Caco-2 (cell line): ENCODE results near the gene HORMAD2. TPM values are rescaled to one million over a fixed set of nuclear protein-coding genes. Genes with fewer than 3 reads are reported as not detected.
A peak's percentile ranks its signal among the peaks of the same experiment; 100 is the strongest.

Experiments used
- BruUV-seq: library from RNA; stranded (reverse); fragments of 400-500 nt; replicated peaks from 2 replicates; lab custom pipeline; 2021; lab: Mats Ljungman, UMichigan
- CTCF ChIA-PET: fragments of 300-600 bp; sonication (Branson Sonifier 250); formaldehyde crosslinking; loops from one replicate; lab custom pipeline; 2022; ENCODE audit warnings: antibody characterized with exemption; lab: Charles Lee
- POLR2A ChIA-PET: fragments of 300-600 bp; sonication (Branson Sonifier 250); formaldehyde crosslinking; loops from one replicate; lab custom pipeline; 2022; ENCODE audit warnings: antibody characterized with exemption; lab: Charles Lee
- DNase-seq, 2 experiments: peaks; one replicate each; pipeline versions ENCODE4 v3.0.0 to v3.0.0-alpha.2; 2020 to 2022
- H3K27me3 ChIP-seq: replicated peaks from 2 replicates; pipeline ENCODE4 v1.6.0; 2011; ENCODE audit warnings: low read length; ENCODE audit not compliant: control insufficient read depth, insufficient read depth
- H3K36me3 ChIP-seq: 2 replicates; pipeline ENCODE4 v1.5.1; 2011; ENCODE audit warnings: low read length; ENCODE audit not compliant: control insufficient read depth, insufficient read depth
- H3K4me1 ChIP-seq: fragments of 250-450 bp; sonication (Bioruptor Pico); 2 replicates; pipeline ENCODE4 v1.5.1; 2020; ENCODE audit warnings: mild to moderate bottlenecking
- H3K4me3 ChIP-seq: 2 replicates; pipeline ENCODE4 v1.5.1; 2011; ENCODE audit warnings: low read depth, mild to moderate bottlenecking, control low read depth, low read length
- H3K9me3 ChIP-seq: fragments of 250-450 bp; sonication (Bioruptor Pico); 2 replicates; pipeline ENCODE4 v1.5.1; 2020; ENCODE audit warnings: mild to moderate bottlenecking, moderate library complexity
- H3K27ac Mint-ChIP-seq: one replicate; pipeline ENCODE4 v1.8.0; 2022; ENCODE audit warnings: mixed read lengths; ENCODE audit not compliant: unreplicated experiment
- H3K27me3 Mint-ChIP-seq: one replicate; pipeline ENCODE4 v1.8.0; 2022; ENCODE audit warnings: mixed read lengths; ENCODE audit not compliant: insufficient read depth, unreplicated experiment
- H3K36me3 Mint-ChIP-seq: one replicate; pipeline ENCODE4 v1.8.0; 2022; ENCODE audit warnings: mild to moderate bottlenecking, mixed read lengths; ENCODE audit not compliant: insufficient read depth, unreplicated experiment
- H3K4me1 Mint-ChIP-seq: one replicate; pipeline ENCODE4 v1.8.0; 2022; ENCODE audit warnings: low read depth, mixed read lengths; ENCODE audit not compliant: unreplicated experiment
- H3K4me3 Mint-ChIP-seq: one replicate; pipeline ENCODE4 v1.8.0; 2022; ENCODE audit warnings: mild to moderate bottlenecking, moderate library complexity, mixed read lengths; ENCODE audit not compliant: unreplicated experiment
- H3K9me3 Mint-ChIP-seq: one replicate; pipeline ENCODE4 v1.8.0; 2022; ENCODE audit warnings: mixed read lengths; ENCODE audit not compliant: unreplicated experiment
- intact Hi-C: fragments of 100-400 bp; cut with micrococcal nuclease; formaldehyde crosslinking; loops from one replicate; pipeline ENCODE4 v1.10.0; 2022; ENCODE audit not compliant: unreplicated experiment
- total RNA-seq: library from RNA; stranded (reverse); gene quantifications from 2 replicates; pipeline ENCODE4 v1.2.3, GENCODE V29; 2022
- TF ChIP-seq, protein P1 (sequence below), 2 experiments: fragments of 200-600 bp in 1 of 2; IDR thresholded peaks; 1 replicate in 1 of 2; 2 replicates in 1 of 2; pipeline versions ENCODE4 v1.5.1 to v1.8.0; 2011 to 2022; ENCODE audit warnings: antibody characterized with exemption in 1 of 2, control low read depth in 1 of 2, inconsistent platforms in 1 of 2, low read depth in 1 of 2, low read length in 1 of 2, mild to moderate bottlenecking in 1 of 2, moderate library complexity in 1 of 2; ENCODE audit not compliant: insufficient read depth in 1 of 2, severe bottlenecking in 1 of 2, unreplicated experiment in 1 of 2

The HORMAD2 gene
- total RNA-seq, 1 experiment from 2014 or later: 3.1 TPM

DNA sequence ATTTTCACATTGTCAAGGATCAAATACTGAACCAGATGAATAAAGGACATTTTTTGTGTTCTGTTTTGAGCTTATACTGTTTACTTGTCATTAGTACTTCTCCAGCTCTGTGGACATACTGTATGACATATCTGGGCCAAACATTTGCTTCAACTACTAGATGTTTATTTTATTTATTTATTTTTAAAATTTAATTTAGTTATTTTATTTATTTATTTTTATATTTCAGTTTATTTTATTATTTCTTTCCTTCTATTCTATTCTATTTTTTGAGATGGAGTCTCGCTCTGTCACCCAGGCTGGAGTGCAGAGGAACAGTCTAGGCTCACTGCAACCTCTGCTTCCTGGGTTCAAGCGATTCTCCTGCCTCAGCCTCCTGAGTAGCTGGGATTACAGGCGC lies 37.0 kb downstream of the HORMAD2 start:
- ChIA-PET CTCF (no interaction called here), POLR2A (interaction anchor here (0.5 to 0.6 kb wide), 2 partner anchors 49 to 251 kb away, joined by 3 to 4 read pairs; no protein-coding TSS in a partner anchor)
- Mint-ChIP-seq H3K27me3 (no peaks in the 10 kb centered on the region), H3K27ac (no peak overlapping the region), H3K4me3 (no peak overlapping the region), H3K36me3 (no peaks in the 10 kb centered on the region), H3K9me3 (no peaks in the 10 kb centered on the region), H3K4me1 (no peaks in the 10 kb centered on the region)
- H3K9me3 ChIP-seq: no peaks in the 10 kb centered on the region; the same call in 1 of the 2 replicates
- no peaks in the 10 kb centered on the region for H3K27me3 ChIP-seq
- no peaks in the 10 kb centered on the region; the same call in 1 of the 2 replicates for H3K4me1 ChIP-seq
- TF ChIP-seq, protein P1, sequence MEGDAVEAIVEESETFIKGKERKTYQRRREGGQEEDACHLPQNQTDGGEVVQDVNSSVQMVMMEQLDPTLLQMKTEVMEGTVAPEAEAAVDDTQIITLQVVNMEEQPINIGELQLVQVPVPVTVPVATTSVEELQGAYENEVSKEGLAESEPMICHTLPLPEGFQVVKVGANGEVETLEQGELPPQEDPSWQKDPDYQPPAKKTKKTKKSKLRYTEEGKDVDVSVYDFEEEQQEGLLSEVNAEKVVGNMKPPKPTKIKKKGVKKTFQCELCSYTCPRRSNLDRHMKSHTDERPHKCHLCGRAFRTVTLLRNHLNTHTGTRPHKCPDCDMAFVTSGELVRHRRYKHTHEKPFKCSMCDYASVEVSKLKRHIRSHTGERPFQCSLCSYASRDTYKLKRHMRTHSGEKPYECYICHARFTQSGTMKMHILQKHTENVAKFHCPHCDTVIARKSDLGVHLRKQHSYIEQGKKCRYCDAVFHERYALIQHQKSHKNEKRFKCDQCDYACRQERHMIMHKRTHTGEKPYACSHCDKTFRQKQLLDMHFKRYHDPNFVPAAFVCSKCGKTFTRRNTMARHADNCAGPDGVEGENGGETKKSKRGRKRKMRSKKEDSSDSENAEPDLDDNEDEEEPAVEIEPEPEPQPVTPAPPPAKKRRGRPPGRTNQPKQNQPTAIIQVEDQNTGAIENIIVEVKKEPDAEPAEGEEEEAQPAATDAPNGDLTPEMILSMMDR (IDR thresholded peaks at IDR 0.05; ENCODE audit: insufficient read depth in 1 of 2, low read depth in 1 of 2, low read length in 1 of 2, severe bottlenecking in 1 of 2, unreplicated experiment in 1 of 2): no peak
- no peak for DNase-seq
- no peaks in the 10 kb centered on the region for H3K36me3 ChIP-seq
- no TSS peak for BruUV-seq
- no peak overlapping the region for H3K4me3 ChIP-seq
- intact Hi-C loops: no loop called here

DNA sequence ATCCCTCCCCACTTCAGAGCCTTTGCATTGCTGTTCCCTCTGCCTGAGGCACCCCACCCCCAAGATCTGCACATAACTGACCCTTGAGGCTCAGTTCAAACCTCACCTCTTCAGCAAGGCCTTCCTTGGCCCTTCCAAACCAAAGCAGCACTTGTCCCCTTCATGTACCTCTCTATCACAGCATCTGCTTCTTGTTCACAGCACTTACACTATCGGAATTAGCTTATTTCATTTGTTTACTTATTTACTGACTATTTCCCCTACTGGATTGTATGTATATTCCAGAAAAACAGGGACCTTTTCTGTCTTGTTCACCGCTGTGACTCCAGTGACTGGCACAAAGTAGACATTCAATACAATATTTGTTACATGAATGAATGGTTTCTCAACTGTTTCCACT lies 38.0 kb downstream of the HORMAD2 start:
- BruUV-seq: no TSS peak

DNA sequence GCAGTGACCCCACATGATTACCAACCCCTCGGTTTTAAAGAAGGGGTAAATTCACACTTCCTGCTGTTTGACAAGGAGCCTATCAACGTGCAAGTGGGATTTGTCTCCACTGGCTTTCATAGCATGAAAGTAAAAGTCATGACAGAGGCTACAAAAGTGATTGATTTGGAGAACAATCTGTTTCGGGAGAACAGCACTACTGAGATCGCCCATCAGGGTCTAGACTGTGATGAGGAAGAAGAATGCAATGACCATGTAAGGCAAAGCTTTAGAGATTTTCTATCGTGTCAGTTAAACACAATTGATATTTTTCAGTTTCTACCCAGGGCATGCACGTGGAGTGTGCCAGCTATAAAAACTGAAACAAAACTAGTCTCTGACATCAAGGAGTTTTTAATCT lies 41.7 kb downstream of the HORMAD2 start:
- Mint-ChIP-seq H3K36me3 (no peaks in the 10 kb centered on the region), H3K4me1 (no peaks in the 10 kb centered on the region), H3K27me3 (no peaks in the 10 kb centered on the region), H3K4me3 (no peak overlapping the region), H3K9me3 (peaks cover 7% of the 10 kb centered on the region), H3K27ac (no peak overlapping the region)
- TF ChIP-seq, protein P1 (IDR thresholded peaks at IDR 0.05; ENCODE audit: insufficient read depth in 1 of 2, low read depth in 1 of 2, low read length in 1 of 2, severe bottlenecking in 1 of 2, unreplicated experiment in 1 of 2): no peak
- CTCF ChIA-PET: no interaction called here
- Histone ChIP-seq H3K27me3 (no peaks in the 10 kb centered on the region), H3K36me3 (no peaks in the 10 kb centered on the region), H3K9me3 (no peaks in the 10 kb centered on the region), H3K4me3 (no peak overlapping the region), H3K4me1 (peaks cover 3% of the 10 kb centered on the region; the same call in 1 of the 2 replicates)
- no peak for DNase-seq
- POLR2A ChIA-PET: interaction anchor here (0.6 kb wide), 1 partner anchor 46 kb away, joined by 3 read pairs; no protein-coding TSS in a partner anchor
- no TSS peak for BruUV-seq
- intact Hi-C loops: no loop called here

More for the DNA sequence above, 38.0 kb downstream of the HORMAD2 start:
- H3K4me3 ChIP-seq: no peak overlapping the region
- DNase-seq: no peak
- no peaks in the 10 kb centered on the region for H3K36me3 ChIP-seq
- Mint-ChIP-seq H3K9me3 (no peaks in the 10 kb centered on the region), H3K4me1 (no peaks in the 10 kb centered on the region), H3K27ac (peak overlapping the region; percentile 36), H3K4me3 (no peak overlapping the region), H3K27me3 (no peaks in the 10 kb centered on the region), H3K36me3 (no peaks in the 10 kb centered on the region)
- H3K4me1 ChIP-seq: peaks cover 3% of the 10 kb centered on the region
- POLR2A ChIA-PET: no interaction called here
- H3K27me3 ChIP-seq: no peaks in the 10 kb centered on the region
- intact Hi-C loops: no loop called here
- CTCF ChIA-PET: no interaction called here
- TF ChIP-seq, protein P1 (IDR thresholded peaks at IDR 0.05; ENCODE audit: insufficient read depth in 1 of 2, low read depth in 1 of 2, low read length in 1 of 2, severe bottlenecking in 1 of 2, unreplicated experiment in 1 of 2): no peak
- H3K9me3 ChIP-seq: no peaks in the 10 kb centered on the region; the same call in 1 of the 2 replicates
